Measurements from ENCODE around the gene WDR77.

Gene WDR77

DNA sequence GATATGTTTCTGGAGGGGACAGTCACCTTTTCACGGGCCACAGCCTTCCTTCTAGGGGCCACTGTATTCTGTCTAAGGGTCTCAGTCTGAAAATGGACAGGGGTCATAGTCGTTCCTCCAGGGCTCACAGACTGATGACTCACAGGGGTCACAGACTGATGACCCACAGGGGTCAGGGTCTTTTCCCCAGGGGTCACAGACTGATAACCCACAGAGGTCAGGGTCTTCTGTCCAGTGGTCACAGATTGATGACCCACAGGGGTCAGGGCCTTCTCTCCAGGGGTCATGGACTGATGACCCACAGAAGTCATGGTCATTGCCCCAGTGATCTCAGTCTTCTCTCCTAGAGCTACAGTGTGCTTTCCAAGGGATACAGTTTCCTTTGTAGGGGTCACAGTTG, 34.3 kb downstream of the WDR77 start:
- Histone ChIP-seq H3K9me3 (ENCODE audit: insufficient read depth, low read depth, low read length) (no peaks in the 10 kb centered on the region), H3F3A (ENCODE audit: low read depth) (no peaks in the 10 kb centered on the region), H2AFZ (ENCODE audit: low read length) (no peak overlapping the region), H3K79me2 (ENCODE audit: insufficient read depth, low read length) (no peaks in the 10 kb centered on the region), H3K4me3 (ENCODE audit: low read length, poor library complexity, severe bottlenecking) (no peak overlapping the region), H3K27me3 (ENCODE audit: insufficient read depth, low read length, poor library complexity, severe bottlenecking) (no peaks in the 10 kb centered on the region), H3K4me1 (ENCODE audit: insufficient read depth, low read length, poor library complexity, severe bottlenecking) (no peaks in the 10 kb centered on the region), H3K9ac (ENCODE audit: low read depth, low read length, poor library complexity, severe bottlenecking) (no peak overlapping the region), H4K20me1 (ENCODE audit: insufficient read depth, low read length, poor library complexity, severe bottlenecking) (no peaks in the 10 kb centered on the region), H3K4me2 (ENCODE audit: low read depth, low read length, poor library complexity, severe bottlenecking) (no peak overlapping the region), H3K9me2 (replicated peaks; ENCODE audit: low read depth, low read length) (no peaks in the 10 kb centered on the region), H3K36me3 (ENCODE audit: insufficient read depth, low read length) (no peaks in the 10 kb centered on the region)
- no peak for TF ChIP-seq CTCF (conservative IDR thresholded peaks at IDR 0.05; ENCODE audit: low read length)
- TF ChIP-seq EZH2phosphoT487 (IDR thresholded peaks at IDR 0.05; ENCODE audit: borderline replicate concordance), result no peak

- Histone ChIP-seq H3K9me3 (ENCODE audit: insufficient read depth, low read depth, low read length) (no peaks in the 10 kb centered on the region), H3K27me3 (ENCODE audit: insufficient read depth, low read length, poor library complexity, severe bottlenecking) (no peaks in the 10 kb centered on the region), H3K9ac (ENCODE audit: low read depth, low read length, poor library complexity, severe bottlenecking) (no peak overlapping the region), H3K79me2 (ENCODE audit: insufficient read depth, low read length) (no peaks in the 10 kb centered on the region), H3K4me1 (ENCODE audit: insufficient read depth, low read length, poor library complexity, severe bottlenecking) (no peaks in the 10 kb centered on the region), H4K20me1 (ENCODE audit: insufficient read depth, low read length, poor library complexity, severe bottlenecking) (no peaks in the 10 kb centered on the region), H3K4me2 (ENCODE audit: low read depth, low read length, poor library complexity, severe bottlenecking) (no peak overlapping the region), H3K9me2 (replicated peaks; ENCODE audit: low read depth, low read length) (no peaks in the 10 kb centered on the region), H3F3A (ENCODE audit: low read depth) (no peaks in the 10 kb centered on the region), H3K36me3 (ENCODE audit: insufficient read depth, low read length) (no peaks in the 10 kb centered on the region), H2AFZ (ENCODE audit: low read length) (no peak overlapping the region), H3K4me3 (ENCODE audit: low read length, poor library complexity, severe bottlenecking) (no peak overlapping the region)
- TF ChIP-seq EZH2phosphoT487 (IDR thresholded peaks at IDR 0.05; ENCODE audit: borderline replicate concordance), result no peak
- no peak for TF ChIP-seq CTCF (conservative IDR thresholded peaks at IDR 0.05; ENCODE audit: low read length)
Measured at GRCh38 chr1:111412839-111413238, 36.2 kb downstream of the WDR77 start.

DNA sequence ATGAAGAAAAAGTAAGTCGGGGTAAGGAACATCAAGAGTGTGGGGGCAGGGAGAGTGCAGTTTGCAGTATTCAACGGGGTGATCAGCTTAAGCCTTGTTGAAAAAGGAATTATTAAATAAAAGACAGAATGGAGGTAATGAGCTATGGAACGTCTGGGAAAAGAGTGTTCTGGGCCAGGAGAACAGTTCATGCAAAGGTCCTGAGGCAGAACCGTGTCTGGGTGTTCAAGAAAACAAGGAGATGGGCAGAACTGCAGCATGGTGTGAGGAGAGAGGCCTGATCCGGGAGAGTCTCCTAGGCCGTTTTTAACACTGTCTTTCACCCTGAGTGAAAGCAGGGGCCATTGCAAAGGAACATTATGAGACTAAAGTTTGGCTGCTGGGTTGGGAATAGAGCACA, 41.8 kb downstream of the WDR77 start:
- peaks cover 13% of the 10 kb centered on the region for H3K4me1 ChIP-seq (ENCODE audit: insufficient read depth, low read length, poor library complexity, severe bottlenecking)
- H3K36me3 ChIP-seq (ENCODE audit: insufficient read depth, low read length), result no peaks in the 10 kb centered on the region
- no peaks in the 10 kb centered on the region for H4K20me1 ChIP-seq (ENCODE audit: insufficient read depth, low read length, poor library complexity, severe bottlenecking)
- no peaks in the 10 kb centered on the region for H3K27me3 ChIP-seq (ENCODE audit: insufficient read depth, low read length, poor library complexity, severe bottlenecking)
- no peak overlapping the region for H2AFZ ChIP-seq (ENCODE audit: low read length)
- H3K9me2 ChIP-seq (replicated peaks; ENCODE audit: low read depth, low read length), result no peaks in the 10 kb centered on the region
- TF ChIP-seq EZH2phosphoT487 (IDR thresholded peaks at IDR 0.05; ENCODE audit: borderline replicate concordance) (no peak), CTCF (conservative IDR thresholded peaks at IDR 0.05; ENCODE audit: low read length) (no peak)
- H3K9me3 ChIP-seq (ENCODE audit: insufficient read depth, low read depth, low read length), result no peaks in the 10 kb centered on the region
- H3K4me3 ChIP-seq (ENCODE audit: low read length, poor library complexity, severe bottlenecking), result no peak overlapping the region
- H3K79me2 ChIP-seq (ENCODE audit: insufficient read depth, low read length), result no peaks in the 10 kb centered on the region
- H3F3A ChIP-seq (ENCODE audit: low read depth), result no peaks in the 10 kb centered on the region
- no peak overlapping the region for H3K9ac ChIP-seq (ENCODE audit: low read depth, low read length, poor library complexity, severe bottlenecking)
- no peak overlapping the region for H3K4me2 ChIP-seq (ENCODE audit: low read depth, low read length, poor library complexity, severe bottlenecking)
